ENCODE results near the gene RETN. TPM values are rescaled to one million over a fixed set of nuclear protein-coding genes. Genes with fewer than 3 reads are reported as not detected.

Gene RETN
- total RNA-seq, 1 experiment from 2014 or later, result not detected

DNA sequence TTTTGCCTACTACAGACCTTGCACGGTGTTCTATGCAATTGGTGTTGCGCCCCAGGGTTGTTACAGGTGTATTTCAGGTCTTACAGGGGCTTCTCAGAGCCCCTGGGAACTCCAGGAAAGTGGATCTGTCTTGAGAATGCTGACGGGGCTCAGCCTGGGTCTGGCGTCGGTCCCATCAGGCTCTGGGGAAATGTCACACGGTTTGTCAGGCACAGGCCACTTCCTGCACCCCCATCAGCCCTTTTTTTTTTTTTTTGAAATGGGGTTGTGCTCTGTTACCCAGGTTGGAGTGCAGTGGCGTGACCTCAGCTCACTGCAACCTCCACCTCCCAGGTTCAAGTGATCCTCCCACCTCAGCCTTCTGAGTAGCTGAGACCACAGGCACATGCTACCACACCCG, 49.8 kb downstream of the RETN start:
- Histone ChIP-seq H3K27me3 (replicated peaks; ENCODE audit: insufficient read depth, low read depth, low read length, poor library complexity) (no peaks in the 10 kb centered on the region), H3K4me3 (ENCODE audit: low read depth, low read length, poor library complexity, severe bottlenecking) (no peak overlapping the region), H3K9me3 (ENCODE audit: low read depth, low read length, poor library complexity, severe bottlenecking) (no peaks in the 10 kb centered on the region), H3K4me1 (ENCODE audit: insufficient read depth, low read length, poor library complexity, severe bottlenecking) (no peaks in the 10 kb centered on the region), H3K36me3 (ENCODE audit: insufficient read depth, low read length, poor library complexity, severe bottlenecking) (no peaks in the 10 kb centered on the region), H3K27ac (ENCODE audit: low read depth, low read length, poor library complexity, severe bottlenecking) (no peak overlapping the region)
- BruUV-seq (replicated peaks), result no TSS peak
- no peak for DNase-seq (ENCODE audit: low spot score)
- ChIA-PET CTCF (no interaction called here), POLR2A (ENCODE audit: low non-redundant PET) (no interaction called here)
- intact Hi-C loops (cut with micrococcal nuclease; ENCODE audit: unreplicated experiment), result no loop called here
- TF ChIP-seq, protein P1, sequence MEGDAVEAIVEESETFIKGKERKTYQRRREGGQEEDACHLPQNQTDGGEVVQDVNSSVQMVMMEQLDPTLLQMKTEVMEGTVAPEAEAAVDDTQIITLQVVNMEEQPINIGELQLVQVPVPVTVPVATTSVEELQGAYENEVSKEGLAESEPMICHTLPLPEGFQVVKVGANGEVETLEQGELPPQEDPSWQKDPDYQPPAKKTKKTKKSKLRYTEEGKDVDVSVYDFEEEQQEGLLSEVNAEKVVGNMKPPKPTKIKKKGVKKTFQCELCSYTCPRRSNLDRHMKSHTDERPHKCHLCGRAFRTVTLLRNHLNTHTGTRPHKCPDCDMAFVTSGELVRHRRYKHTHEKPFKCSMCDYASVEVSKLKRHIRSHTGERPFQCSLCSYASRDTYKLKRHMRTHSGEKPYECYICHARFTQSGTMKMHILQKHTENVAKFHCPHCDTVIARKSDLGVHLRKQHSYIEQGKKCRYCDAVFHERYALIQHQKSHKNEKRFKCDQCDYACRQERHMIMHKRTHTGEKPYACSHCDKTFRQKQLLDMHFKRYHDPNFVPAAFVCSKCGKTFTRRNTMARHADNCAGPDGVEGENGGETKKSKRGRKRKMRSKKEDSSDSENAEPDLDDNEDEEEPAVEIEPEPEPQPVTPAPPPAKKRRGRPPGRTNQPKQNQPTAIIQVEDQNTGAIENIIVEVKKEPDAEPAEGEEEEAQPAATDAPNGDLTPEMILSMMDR (conservative IDR thresholded peaks at IDR 0.05; ENCODE audit: low read depth, low read length), result no peak
- no peak for TF ChIP-seq EZH2 (IDR thresholded peaks at IDR 0.05; ENCODE audit: borderline replicate concordance, low read depth, low read length, poor library complexity, severe bottlenecking)

Other genes with a start within 250 kb of the RETN start
- gene PEX11G, start 180.0 kb upstream of the RETN start, total RNA-seq (2021), result 1.1 and 1.9 TPM in 2 replicates
- gene ZNF358, start 152.9 kb upstream of the RETN start, total RNA-seq (2021), result 44.1 and 48.2 TPM in 2 replicates
- gene MCOLN1, start 146.4 kb upstream of the RETN start, total RNA-seq (2021), result 25.7 and 28.4 TPM in 2 replicates
- gene PNPLA6, start 133.3 kb upstream of the RETN start, total RNA-seq (2021), result 70.4 and 73.9 TPM in 2 replicates
- gene CAMSAP3, start 73.2 kb upstream of the RETN start, total RNA-seq (2021), result 1.2 and 3.4 TPM in 2 replicates
- 46.8 and 50.4 TPM in 2 replicates for gene XAB2, start 39.5 kb upstream of the RETN start, total RNA-seq (2021)
- gene PET100, start 39.3 kb upstream of the RETN start, total RNA-seq (2021), result 129 and 130 TPM in 2 replicates
- not detected in 2 replicates for gene PCP2, start 35.3 kb upstream of the RETN start, total RNA-seq (2021)
- gene STXBP2, start 31.9 kb upstream of the RETN start, total RNA-seq (2021), result 49.8 and 60.0 TPM in 2 replicates
- gene MCEMP1, start 8.0 kb downstream of the RETN start, total RNA-seq (2021), result 4.0 and 4.1 TPM in 2 replicates
- gene TRAPPC5, start 11.8 kb downstream of the RETN start, total RNA-seq (2021), result 105 and 107 TPM in 2 replicates
- not detected in 2 replicates for gene FCER2, start 33.1 kb downstream of the RETN start, total RNA-seq (2021)
- gene CLEC4G, start 63.1 kb downstream of the RETN start, total RNA-seq (2021), result not detected in 2 replicates
- not detected in 2 replicates for gene CD209, start 78.5 kb downstream of the RETN start, total RNA-seq (2021)
- not detected in 2 replicates for gene CLEC4M, start 94.2 kb downstream of the RETN start, total RNA-seq (2021)
- 4.8 and 8.8 TPM in 2 replicates for gene EVI5L, start 161.2 kb downstream of the RETN start, total RNA-seq (2021)
- gene PRR36, start 205.3 kb downstream of the RETN start, total RNA-seq (2021), result 3.3 and 4.9 TPM in 2 replicates
- gene LRRC8E, start 219.5 kb downstream of the RETN start, total RNA-seq (2021), result 0.77 and 0.79 TPM in 2 replicates
- 46.1 and 46.7 TPM in 2 replicates for gene MAP2K7, start 234.8 kb downstream of the RETN start, total RNA-seq (2021)
- gene TGFBR3L, start 245.8 kb downstream of the RETN start, total RNA-seq (2021), result 1.4 and 1.6 TPM in 2 replicates

Measured in A673 (cell line).